OCI-LY3 (cell line): Measurements from ENCODE around the gene PLPP3.

Experiments used
- EZH2phosphoT487 ChIP-seq: fragments of 200-600 bp; shearing (Covaris generic); IDR thresholded peaks from 2 replicates; pipeline ENCODE4 v1.6.1; 2018; ENCODE audit warnings: antibody characterized with exemption, mixed run types, low read depth
- TF ChIP-seq, protein P1 (sequence below): fragments of 200-600, 300-600 bp; sonication (generic); IDR thresholded peaks from 2 replicates; pipeline ENCODE4 v1.5.1; 2014; ENCODE audit warnings: antibody characterized with exemption, low read length, low read depth

DNA sequence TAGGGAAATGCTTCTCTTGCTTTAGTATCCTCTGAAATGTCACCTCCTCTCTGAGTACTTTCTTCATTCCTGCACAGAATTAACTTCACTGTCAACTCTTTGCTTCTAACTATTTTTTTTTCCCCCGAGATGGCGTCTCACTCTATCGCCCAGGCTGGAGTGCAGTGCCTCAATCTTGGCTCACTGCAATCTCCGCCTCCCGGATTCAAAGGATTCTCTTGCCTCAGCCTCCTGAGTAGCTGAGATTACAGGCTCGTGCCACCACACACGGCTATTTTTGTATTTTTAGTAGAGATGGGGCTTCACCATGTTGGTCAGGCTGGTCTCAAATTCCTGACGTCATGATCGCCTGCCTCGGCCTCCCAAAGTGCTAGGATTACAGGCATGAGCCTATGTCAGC lies 1.4 kb upstream of the PLPP3 start:
- TF ChIP-seq, protein P1, sequence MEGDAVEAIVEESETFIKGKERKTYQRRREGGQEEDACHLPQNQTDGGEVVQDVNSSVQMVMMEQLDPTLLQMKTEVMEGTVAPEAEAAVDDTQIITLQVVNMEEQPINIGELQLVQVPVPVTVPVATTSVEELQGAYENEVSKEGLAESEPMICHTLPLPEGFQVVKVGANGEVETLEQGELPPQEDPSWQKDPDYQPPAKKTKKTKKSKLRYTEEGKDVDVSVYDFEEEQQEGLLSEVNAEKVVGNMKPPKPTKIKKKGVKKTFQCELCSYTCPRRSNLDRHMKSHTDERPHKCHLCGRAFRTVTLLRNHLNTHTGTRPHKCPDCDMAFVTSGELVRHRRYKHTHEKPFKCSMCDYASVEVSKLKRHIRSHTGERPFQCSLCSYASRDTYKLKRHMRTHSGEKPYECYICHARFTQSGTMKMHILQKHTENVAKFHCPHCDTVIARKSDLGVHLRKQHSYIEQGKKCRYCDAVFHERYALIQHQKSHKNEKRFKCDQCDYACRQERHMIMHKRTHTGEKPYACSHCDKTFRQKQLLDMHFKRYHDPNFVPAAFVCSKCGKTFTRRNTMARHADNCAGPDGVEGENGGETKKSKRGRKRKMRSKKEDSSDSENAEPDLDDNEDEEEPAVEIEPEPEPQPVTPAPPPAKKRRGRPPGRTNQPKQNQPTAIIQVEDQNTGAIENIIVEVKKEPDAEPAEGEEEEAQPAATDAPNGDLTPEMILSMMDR, result no peak
- no peak for TF ChIP-seq EZH2phosphoT487
